Measurements from ENCODE around the gene GSTT2.

GSTT2 gene

GRCh38 chr22:24026733-24027132 is 46.8 kb downstream of the GSTT2 start (continued):
- TF ChIP-seq ZNF138 (tag by site-specific recombination; IDR thresholded peaks at IDR 0.05; ENCODE audit: borderline replicate concordance) (no peak), SETDB1 (IDR thresholded peaks at IDR 0.05; ENCODE audit: insufficient read length, low read length) (no peak), BCL11A (tag by site-specific recombination; IDR thresholded peaks at IDR 0.05; ENCODE audit: low read depth) (no peak), OVOL3 (tag by site-specific recombination; IDR thresholded peaks at IDR 0.05) (peak; percentile 95), SP7 (tag by site-specific recombination; IDR thresholded peaks at IDR 0.05) (peak; percentile 85), ZNF202 (tag by site-specific recombination; IDR thresholded peaks at IDR 0.05; ENCODE audit: borderline replicate concordance) (no peak), SALL2 (tag by site-specific recombination; IDR thresholded peaks at IDR 0.05; ENCODE audit: borderline replicate concordance) (no peak), ZNF843 (tag by site-specific recombination; IDR thresholded peaks at IDR 0.05) (peak; percentile 98), ZNF624 (tag by site-specific recombination; IDR thresholded peaks at IDR 0.05) (no peak), YY1 (tag by site-specific recombination; IDR thresholded peaks at IDR 0.05) (peak; percentile 45; the same call in 1 of the 2 replicates), ZNF146 (tag by site-specific recombination; IDR thresholded peaks at IDR 0.05) (no peak), ZNF660 (tag by site-specific recombination; IDR thresholded peaks at IDR 0.05) (no peak), ZNF600 (tag by site-specific recombination; IDR thresholded peaks at IDR 0.05) (no peak), ZNF26 (tag by site-specific recombination; IDR thresholded peaks at IDR 0.05) (no peak), ZBTB1 (tag by site-specific recombination; IDR thresholded peaks at IDR 0.05) (peak; percentile 51; the same call in 1 of the 2 replicates), PRDM4 (tag by site-specific recombination; IDR thresholded peaks at IDR 0.05) (peak; percentile 95), ZIC2 (tag by site-specific recombination; IDR thresholded peaks at IDR 0.05) (peak; percentile 83), IKZF3 (tag by site-specific recombination; IDR thresholded peaks at IDR 0.05) (peak; percentile 97), KLF1 (tag by site-specific recombination; IDR thresholded peaks at IDR 0.05) (no peak), ZNF335 (tag by site-specific recombination; conservative IDR thresholded peaks at IDR 0.05) (no peak), GLI2 (tag by site-specific recombination; IDR thresholded peaks at IDR 0.05; ENCODE audit: borderline replicate concordance, low read depth) (peak; percentile 93), ZNF433 (tag by site-specific recombination; IDR thresholded peaks at IDR 0.05; ENCODE audit: low read depth) (no peak), ZNF23 (tag by site-specific recombination; IDR thresholded peaks at IDR 0.05; ENCODE audit: borderline replicate concordance) (no peak), ZNF776 (tag by site-specific recombination; IDR thresholded peaks at IDR 0.05; ENCODE audit: borderline replicate concordance) (0 out of 2 replicates have a peak, but pooled peaks have one; percentile 50), ZXDB (tag by site-specific recombination; IDR thresholded peaks at IDR 0.05) (peak; percentile 90), ZNF449 (tag by site-specific recombination; IDR thresholded peaks at IDR 0.05) (peak; percentile 53), ZNF426 (tag by site-specific recombination; IDR thresholded peaks at IDR 0.05) (0 out of 2 replicates have a peak, but pooled peaks have one; percentile 8), GLIS1 (tag by site-specific recombination; IDR thresholded peaks at IDR 0.05) (peak; percentile 30), YY2 (tag by site-specific recombination; IDR thresholded peaks at IDR 0.05) (no peak), ZNF544 (tag by site-specific recombination; IDR thresholded peaks at IDR 0.05) (no peak)
- TF ChIP-seq, protein P1, sequence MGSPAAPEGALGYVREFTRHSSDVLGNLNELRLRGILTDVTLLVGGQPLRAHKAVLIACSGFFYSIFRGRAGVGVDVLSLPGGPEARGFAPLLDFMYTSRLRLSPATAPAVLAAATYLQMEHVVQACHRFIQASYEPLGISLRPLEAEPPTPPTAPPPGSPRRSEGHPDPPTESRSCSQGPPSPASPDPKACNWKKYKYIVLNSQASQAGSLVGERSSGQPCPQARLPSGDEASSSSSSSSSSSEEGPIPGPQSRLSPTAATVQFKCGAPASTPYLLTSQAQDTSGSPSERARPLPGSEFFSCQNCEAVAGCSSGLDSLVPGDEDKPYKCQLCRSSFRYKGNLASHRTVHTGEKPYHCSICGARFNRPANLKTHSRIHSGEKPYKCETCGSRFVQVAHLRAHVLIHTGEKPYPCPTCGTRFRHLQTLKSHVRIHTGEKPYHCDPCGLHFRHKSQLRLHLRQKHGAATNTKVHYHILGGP (tag by site-specific recombination; IDR thresholded peaks at IDR 0.05), result peak; percentile 87
- TF ChIP-seq, protein P2, sequence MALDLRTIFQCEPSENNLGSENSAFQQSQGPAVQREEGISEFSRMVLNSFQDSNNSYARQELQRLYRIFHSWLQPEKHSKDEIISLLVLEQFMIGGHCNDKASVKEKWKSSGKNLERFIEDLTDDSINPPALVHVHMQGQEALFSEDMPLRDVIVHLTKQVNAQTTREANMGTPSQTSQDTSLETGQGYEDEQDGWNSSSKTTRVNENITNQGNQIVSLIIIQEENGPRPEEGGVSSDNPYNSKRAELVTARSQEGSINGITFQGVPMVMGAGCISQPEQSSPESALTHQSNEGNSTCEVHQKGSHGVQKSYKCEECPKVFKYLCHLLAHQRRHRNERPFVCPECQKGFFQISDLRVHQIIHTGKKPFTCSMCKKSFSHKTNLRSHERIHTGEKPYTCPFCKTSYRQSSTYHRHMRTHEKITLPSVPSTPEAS (tag by site-specific recombination; IDR thresholded peaks at IDR 0.05), result 0 out of 2 replicates have a peak, but pooled peaks have one; percentile 16
- TF ChIP-seq, protein P3, sequence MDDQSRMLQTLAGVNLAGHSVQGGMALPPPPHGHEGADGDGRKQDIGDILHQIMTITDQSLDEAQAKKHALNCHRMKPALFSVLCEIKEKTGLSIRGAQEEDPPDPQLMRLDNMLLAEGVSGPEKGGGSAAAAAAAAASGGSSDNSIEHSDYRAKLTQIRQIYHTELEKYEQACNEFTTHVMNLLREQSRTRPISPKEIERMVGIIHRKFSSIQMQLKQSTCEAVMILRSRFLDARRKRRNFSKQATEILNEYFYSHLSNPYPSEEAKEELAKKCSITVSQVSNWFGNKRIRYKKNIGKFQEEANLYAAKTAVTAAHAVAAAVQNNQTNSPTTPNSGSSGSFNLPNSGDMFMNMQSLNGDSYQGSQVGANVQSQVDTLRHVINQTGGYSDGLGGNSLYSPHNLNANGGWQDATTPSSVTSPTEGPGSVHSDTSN (CRISPR knock-in tag; IDR thresholded peaks at IDR 0.05), result no peak

All from HEK293 (cell line).